Peyer's patch (tissue), 4 donors: ENCODE results near the gene GMPPA.

ENCODE experiments used
- CTCF ChIP-seq, 6 experiments: fragments of 450-650 bp in 4 of 6; fragments of 200-600 bp in 2 of 6; sonication (generic) in 1 of 6; IDR thresholded peaks; one replicate each; pipeline ENCODE4 v1.5.1; 2017 to 2019; ENCODE audit warnings: antibody characterized with exemption in 6 of 6, mild to moderate bottlenecking in 3 of 6, moderate library complexity in 1 of 6
- POLR2A ChIP-seq, 2 donors: fragments of 450-650 bp; IDR thresholded peaks; one replicate each; pipeline ENCODE4 v1.5.1; 2017; ENCODE audit warnings: antibody characterized with exemption in 2 of 2, mild to moderate bottlenecking in 2 of 2, moderate library complexity in 2 of 2

GRCh38 chr2:219519526-219519916, 20.8 kb downstream of the GMPPA start:
- no peak for TF ChIP-seq POLR2A (IDR thresholded peaks at IDR 0.05)
- no peak for TF ChIP-seq CTCF (IDR thresholded peaks at IDR 0.05)
